Measurements from ENCODE around the gene PROB1.
"Not testable (repeated sequence)": the region's sequence is repeated elsewhere in the genome, so short reads cannot be mapped to it uniquely, and the experiment has no call there.

Gene PROB1

GRCh38 chr5:139413153-139413552 lies 18.2 kb upstream of the PROB1 start:
- no peak for TF ChIP-seq CTCF (IDR thresholded peaks at IDR 0.05; ENCODE audit: low read depth, low read length, missing control alignments)
- no peak for DNase-seq (ENCODE audit: extremely low read depth, low read depth)
- H3K4me3 ChIP-seq (replicated peaks; ENCODE audit: low read depth, low read length): no peak overlapping the region

GRCh38 chr5:139410993-139411828 lies 16.3 kb upstream of the PROB1 start:
- no peak for TF ChIP-seq CTCF (IDR thresholded peaks at IDR 0.05; ENCODE audit: low read depth, low read length, missing control alignments)
- no peak overlapping the region for H3K4me3 ChIP-seq (replicated peaks; ENCODE audit: low read depth, low read length)
- DNase-seq (ENCODE audit: extremely low read depth, low read depth): no peak

- TF ChIP-seq CTCF (IDR thresholded peaks at IDR 0.05; ENCODE audit: low read depth, low read length, missing control alignments): no peak
Measured at GRCh38 chr5:139410121-139410992, 15.5 kb upstream of the PROB1 start.

DNA sequence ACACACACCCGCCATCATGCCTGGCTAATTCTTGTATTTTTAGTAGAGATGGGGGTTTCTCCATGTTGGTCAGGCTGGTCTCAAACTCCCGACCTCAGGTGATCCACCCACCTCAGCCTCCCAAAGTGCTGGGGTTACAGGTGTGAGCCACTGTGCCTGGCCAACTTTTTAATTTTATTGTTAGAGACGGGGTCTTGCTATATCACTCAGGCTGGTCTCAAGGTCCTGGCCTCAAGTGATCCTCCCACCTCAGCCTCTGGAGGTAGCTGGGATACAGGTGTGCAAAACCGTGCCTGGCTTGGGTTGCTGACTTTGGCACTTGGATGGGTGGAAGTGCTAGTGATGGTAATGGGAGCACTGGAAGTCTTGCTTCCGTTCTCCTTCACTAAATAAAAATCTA lies 14.2 kb upstream of the PROB1 start:
- not testable (repeated sequence) for H3K4me3 ChIP-seq (replicated peaks; ENCODE audit: low read depth, low read length); DNase-seq (ENCODE audit: extremely low read depth, low read depth)

More at GRCh38 chr5:139410121-139410992, 15.5 kb upstream of the PROB1 start:
- DNase-seq (ENCODE audit: extremely low read depth, low read depth): no peak
- H3K4me3 ChIP-seq (replicated peaks; ENCODE audit: low read depth, low read length): no peak overlapping the region

DNA sequence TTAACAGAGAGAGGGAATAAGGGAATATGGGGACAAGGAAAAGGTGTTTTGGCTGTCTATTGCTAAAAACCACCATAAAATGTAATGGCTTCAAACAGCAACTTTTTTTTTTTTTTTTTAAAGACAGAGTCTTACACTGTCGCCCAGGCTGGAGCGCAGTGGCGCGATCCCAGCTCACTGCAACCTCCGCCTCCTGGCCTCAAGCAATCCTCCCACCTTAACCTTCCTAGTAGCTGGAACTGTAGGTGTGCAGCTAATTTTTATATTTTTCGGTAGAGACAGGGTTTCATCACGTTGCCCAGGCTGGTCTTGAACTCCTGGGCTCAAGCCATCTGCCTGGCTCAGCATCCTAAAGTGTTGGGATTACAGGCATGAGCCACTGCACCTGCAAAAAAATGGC lies 13.3 kb upstream of the PROB1 start:
- H3K4me3 ChIP-seq (replicated peaks; ENCODE audit: low read depth, low read length): no peak overlapping the region
- TF ChIP-seq CTCF (IDR thresholded peaks at IDR 0.05; ENCODE audit: low read depth, low read length, missing control alignments): no peak
- no peak for DNase-seq (ENCODE audit: extremely low read depth, low read depth)

- no peak overlapping the region for H3K4me3 ChIP-seq (replicated peaks; ENCODE audit: low read depth, low read length)
- no peak for DNase-seq (ENCODE audit: extremely low read depth, low read depth)
- TF ChIP-seq CTCF (IDR thresholded peaks at IDR 0.05; ENCODE audit: low read depth, low read length, missing control alignments): no peak
Measured at GRCh38 chr5:139407517-139407916, 12.6 kb upstream of the PROB1 start.

DNA sequence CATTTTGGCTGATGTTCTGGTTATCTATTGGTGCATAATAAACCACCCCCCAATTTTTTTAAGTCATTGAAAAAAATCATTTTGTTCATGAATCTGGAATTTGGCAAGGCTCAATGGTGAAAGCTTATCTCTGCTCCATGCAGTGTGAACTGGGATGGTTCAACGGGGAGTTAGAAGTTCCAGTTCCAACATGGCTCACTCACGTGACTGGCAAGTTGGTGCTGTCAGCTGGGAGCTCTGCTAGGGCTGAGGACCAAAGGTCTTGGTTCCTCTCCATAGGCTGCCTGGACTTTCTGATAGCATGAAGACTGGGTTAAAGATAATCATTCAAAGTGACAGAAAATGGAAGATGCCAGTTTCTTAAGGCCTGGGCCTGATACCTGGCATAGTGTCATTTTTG lies 12.1 kb upstream of the PROB1 start:
- no peak for DNase-seq (ENCODE audit: extremely low read depth, low read depth)
- no peak overlapping the region for H3K4me3 ChIP-seq (replicated peaks; ENCODE audit: low read depth, low read length)
- TF ChIP-seq CTCF (IDR thresholded peaks at IDR 0.05; ENCODE audit: low read depth, low read length, missing control alignments): no peak

Data from HFF-Myc (cell line).